H1 (cell line): ENCODE results near the gene RCC1. TPM values are rescaled to one million over a fixed set of nuclear protein-coding genes. Genes with fewer than 3 reads are reported as not detected.

ENCODE experiments used
- CTCF ChIA-PET: fragments of 300-600 bp; sonication (Branson Sonifier 250); formaldehyde crosslinking; loops from one replicate; lab custom pipeline; 2021; ENCODE audit not compliant: partially characterized antibody; lab: Charles Lee
- POLR2A ChIA-PET: fragments of 300-600 bp; sonication (Branson Sonifier 250); formaldehyde crosslinking; loops from one replicate; lab custom pipeline; 2021; ENCODE audit warnings: inconsistent platforms; ENCODE audit not compliant: partially characterized antibody; lab: Charles Lee
- DNase-seq, 2 experiments: peaks; one replicate each; pipeline versions ENCODE4 v3.0.0 to v3.0.0-alpha.2; 2010 to 2022; ENCODE audit warnings: low spot score in 2 of 2, low read depth in 1 of 2, mixed read lengths in 1 of 2
- FAIRE-seq: peaks from 2 replicates; lab custom pipeline; 2011; peaks lifted over from hg19 to GRCh38; lab: Jason Lieb, UNC
- H2AFZ ChIP-seq: 2 replicates; pipeline ENCODE4 v1.8.1; 2012; ENCODE audit warnings: low read length, inconsistent platforms
- H2AK5ac ChIP-seq: 2 replicates; pipeline ENCODE4 v1.6.1; 2013; ENCODE audit warnings: low read depth, low read length
- H2BK120ac ChIP-seq: replicated peaks from 2 replicates; pipeline ENCODE3; 2013; ENCODE audit warnings: low read depth, low read length, inconsistent platforms
- H2BK12ac ChIP-seq: 2 replicates; pipeline ENCODE4 v1.6.1; 2013; ENCODE audit warnings: low read depth, low read length
- H2BK15ac ChIP-seq: 2 replicates; pipeline ENCODE4 v1.6.1; 2013; ENCODE audit warnings: low read length
- H2BK20ac ChIP-seq: 2 replicates; pipeline ENCODE4 v1.6.1; 2013; ENCODE audit warnings: low read length
- H2BK5ac ChIP-seq: 2 replicates; pipeline ENCODE4 v1.6.1; 2013; ENCODE audit warnings: low read depth, low read length
- H3K14ac ChIP-seq: 2 replicates; pipeline ENCODE4 v1.6.1; 2013; ENCODE audit warnings: inconsistent platforms; ENCODE audit not compliant: insufficient read length
- H3K18ac ChIP-seq: 2 replicates; pipeline ENCODE4 v1.6.1; 2013; ENCODE audit warnings: low read length; ENCODE audit errors: extremely low read depth
- H3K23ac ChIP-seq: 2 replicates; pipeline ENCODE4 v1.6.1; 2013; ENCODE audit warnings: inconsistent platforms; ENCODE audit not compliant: insufficient read length
- H3K23me2 ChIP-seq: 2 replicates; pipeline ENCODE4 v1.6.1; 2013; ENCODE audit warnings: low read depth, low read length
- H3K27ac ChIP-seq: 2 replicates; pipeline ENCODE4 v1.6.1; 2011; ENCODE audit warnings: low read depth, low read length, inconsistent platforms
- H3K27me3 ChIP-seq, 4 experiments: replicated peaks in 1 of 4; 1 replicate in 1 of 4; 2 replicates in 3 of 4; pipeline versions ENCODE4 v1.6.1 to v1.8.1; 2011 to 2013; ENCODE audit warnings: low read length in 3 of 4, mild to moderate bottlenecking in 3 of 4, inconsistent platforms in 2 of 4, mixed read lengths in 2 of 4, moderate library complexity in 1 of 4; ENCODE audit not compliant: control insufficient read depth in 3 of 4, insufficient read depth in 3 of 4; ENCODE audit errors: extremely low read depth in 1 of 4
- H3K36me3 ChIP-seq, 4 experiments: 2 replicates each; pipeline versions ENCODE4 v1.6.1 to v1.8.1; 2011 to 2013; ENCODE audit warnings: mild to moderate bottlenecking in 4 of 4, low read length in 3 of 4, moderate library complexity in 2 of 4, control low read depth in 1 of 4, inconsistent platforms in 1 of 4; ENCODE audit not compliant: insufficient read depth in 4 of 4, control insufficient read depth in 2 of 4
- H3K4ac ChIP-seq: replicated peaks from 2 replicates; pipeline ENCODE3; 2013; ENCODE audit warnings: low read length, low read depth, mixed read lengths, inconsistent platforms; ENCODE audit not compliant: insufficient read length
- H3K4me1 ChIP-seq, 4 experiments: replicated peaks in 1 of 4; 1 replicate in 1 of 4; 2 replicates in 3 of 4; pipeline versions ENCODE4 v1.6.1 to v1.8.1; 2011 to 2013; ENCODE audit warnings: low read length in 3 of 4, inconsistent platforms in 2 of 4, mixed read lengths in 1 of 4; ENCODE audit not compliant: insufficient read depth in 4 of 4, control insufficient read depth in 3 of 4
- H3K4me2 ChIP-seq, 2 experiments: 2 replicates each; pipeline versions ENCODE4 v1.6.1 to v1.8.1; 2011 to 2013; ENCODE audit warnings: low read depth in 2 of 2, low read length in 2 of 2, control low read depth in 1 of 2, inconsistent platforms in 1 of 2, mild to moderate bottlenecking in 1 of 2; ENCODE audit not compliant: insufficient read depth in 1 of 2
- H3K4me3 ChIP-seq, 4 experiments: fragments of 200-600, 300-600 bp in 1 of 4; sonication (generic), shearing (Covaris generic), sonication (Bioruptor Twin) in 1 of 4; 2 replicates each; pipeline versions ENCODE4 v1.5.1 to v1.8.1; 2011 to 2016; ENCODE audit warnings: low read length in 4 of 4, low read depth in 3 of 4, control low read depth in 2 of 4, inconsistent platforms in 2 of 4, mild to moderate bottlenecking in 2 of 4, mixed read lengths in 1 of 4, moderate library complexity in 1 of 4; ENCODE audit not compliant: insufficient read depth in 2 of 4; ENCODE audit errors: extremely low read depth in 1 of 4
- H3K56ac ChIP-seq: replicated peaks from 2 replicates; pipeline ENCODE3; 2013; ENCODE audit warnings: low read depth, mild to moderate bottlenecking, mixed read lengths, low read length, inconsistent platforms; ENCODE audit not compliant: insufficient read length
- H3K79me1 ChIP-seq: 2 replicates; pipeline ENCODE4 v1.6.1; 2013; ENCODE audit warnings: low read depth, low read length, control low read depth
- H3K79me2 ChIP-seq, 2 experiments: 2 replicates each; pipeline versions ENCODE4 v1.6.1 to v1.8.1; 2012 to 2013; ENCODE audit warnings: low read length in 2 of 2, mild to moderate bottlenecking in 2 of 2, inconsistent platforms in 1 of 2; ENCODE audit not compliant: insufficient read depth in 2 of 2, control insufficient read depth in 1 of 2
- H3K9ac ChIP-seq, 4 experiments: replicated peaks in 1 of 4; 1 replicate in 1 of 4; 2 replicates in 3 of 4; pipeline versions ENCODE4 v1.6.1 to v1.8.1; 2011 to 2013; ENCODE audit warnings: low read depth in 3 of 4, low read length in 3 of 4, control low read depth in 2 of 4, mild to moderate bottlenecking in 2 of 4, moderate library complexity in 2 of 4, inconsistent platforms in 1 of 4; ENCODE audit errors: extremely low read depth in 1 of 4
- H3K9me3 ChIP-seq, 2 experiments: 2 replicates each; pipeline versions ENCODE4 v1.6.1 to v1.8.1; 2012 to 2013; ENCODE audit warnings: mild to moderate bottlenecking in 2 of 2, moderate library complexity in 2 of 2, control low read depth in 1 of 2, inconsistent platforms in 1 of 2, low read depth in 1 of 2, low read length in 1 of 2, mixed read lengths in 1 of 2; ENCODE audit not compliant: insufficient read depth in 2 of 2
- H4K20me1 ChIP-seq, 2 experiments: replicated peaks in 1 of 2; 2 replicates each; pipeline versions ENCODE3 to v1.8.1; 2011 to 2013; ENCODE audit warnings: inconsistent platforms in 2 of 2, low read length in 2 of 2, mild to moderate bottlenecking in 1 of 2; ENCODE audit not compliant: insufficient read depth in 2 of 2, control insufficient read depth in 1 of 2
- H4K5ac ChIP-seq: 2 replicates; pipeline ENCODE4 v1.6.1; 2013; ENCODE audit warnings: low read length, low read depth, mixed read lengths, inconsistent platforms; ENCODE audit not compliant: insufficient read length
- H4K8ac ChIP-seq: 2 replicates; pipeline ENCODE4 v1.8.0; 2013; ENCODE audit warnings: mild to moderate bottlenecking, moderate library complexity, low read length, inconsistent platforms; ENCODE audit not compliant: insufficient read depth; ENCODE audit errors: extremely low read depth
- H4K91ac ChIP-seq: replicated peaks from 2 replicates; pipeline ENCODE3; 2013; ENCODE audit warnings: low read length, mixed read lengths, inconsistent platforms; ENCODE audit not compliant: insufficient read length
- BCL11A ChIP-seq, 2 experiments: IDR thresholded peaks; one replicate each; pipeline ENCODE4 v1.6.1; 2011; ENCODE audit warnings: low read depth in 2 of 2, low read length in 2 of 2, mild to moderate bottlenecking in 2 of 2
- CEBPB ChIP-seq: IDR thresholded peaks from 2 replicates; pipeline ENCODE4 v1.6.1; 2012; ENCODE audit warnings: low read depth, low read length
- EP300 ChIP-seq, 2 experiments: IDR thresholded peaks; 1 replicate in 1 of 2; 2 replicates in 1 of 2; pipeline ENCODE4 v1.6.1; 2011 to 2012; ENCODE audit warnings: low read depth in 2 of 2, low read length in 2 of 2, mild to moderate bottlenecking in 2 of 2, borderline replicate concordance in 1 of 2, inconsistent platforms in 1 of 2, moderate library complexity in 1 of 2
- POLR2AphosphoS5 ChIP-seq: IDR thresholded peaks from 2 replicates; pipeline ENCODE4 v1.6.1; 2011; ENCODE audit warnings: low read depth, low read length
- RAD21 ChIP-seq, 2 experiments: IDR thresholded peaks in 1 of 2; conservative IDR thresholded peaks in 1 of 2; 2 replicates each; pipeline ENCODE4 v1.6.1; 2011; ENCODE audit warnings: low read depth in 2 of 2, low read length in 2 of 2, improper control_type of control experiment in 1 of 2, inconsistent platforms in 1 of 2, mild to moderate bottlenecking in 1 of 2, moderate library complexity in 1 of 2
- RBBP5 ChIP-seq: IDR thresholded peaks from 2 replicates; pipeline ENCODE4 v1.7.1; 2012; ENCODE audit warnings: low read depth, mild to moderate bottlenecking, inconsistent platforms, low read length, moderate library complexity, borderline replicate concordance
- RFX5 ChIP-seq: IDR thresholded peaks from 2 replicates; pipeline ENCODE4 v1.6.1; 2011; ENCODE audit warnings: low read depth, low read length, improper control_type of control experiment, borderline replicate concordance
- RNF2 ChIP-seq: fragments of 200-900, 300-1000 bp; sonication (generic); IDR thresholded peaks from 2 replicates; pipeline ENCODE4 v1.7.1; 2016; ENCODE audit warnings: borderline replicate concordance, low read depth, mild to moderate bottlenecking, antibody characterized with exemption, low read length; ENCODE audit not compliant: poor library complexity, severe bottlenecking; ENCODE audit errors: missing control alignments
- WGBS, 2 experiments: shearing (Covaris generic) in 1 of 2; methylation state at CpG; one replicate each; pipeline versions ENCODE4 v1.1.6 to v1.1.7; 2013 to 2015; ENCODE audit warnings: low lambda C conversion rate in 2 of 2, mixed read lengths in 2 of 2, inconsistent platforms in 1 of 2, low coverage in 1 of 2, missing lambda C conversion rate in 1 of 2; ENCODE audit not compliant: insufficient replicate concordance in 2 of 2, insufficient coverage in 1 of 2, insufficient read length in 1 of 2; ENCODE audit errors: extremely low coverage in 1 of 2, missing lambda C conversion rate in 1 of 2; 5-methylcytosine and 5-hydroxymethylcytosine counted together
- polyA plus RNA-seq, 7 experiments: library from polyadenylated mRNA; depleted of rRNA in 3 of 7; stranded (reverse) in 5 of 7; unstranded in 2 of 7; fragments of >200 nt in 5 of 7; fragments of 200-250 nt in 2 of 7; gene quantifications; 1 replicate in 5 of 7; 2 replicates in 1 of 7; 4 replicates in 1 of 7; pipeline versions ENCODE4 v1.2.1 to v1.2.3, GENCODE V29; 2011 to 2013; ENCODE audit warnings: missing spikeins in 2 of 7, mixed read lengths in 2 of 7
- total RNA-seq: library from RNA; stranded (reverse); fragmentation: NEBNext Ultra II Directional; extraction: Animal tissue kit (Norgen Biotek cat#: 25700); gene quantifications from 2 replicates; pipeline ENCODE4 v1.2.1, GENCODE V29; 2021
- TF ChIP-seq, protein P1 (sequence below): IDR thresholded peaks from 2 replicates; pipeline ENCODE4 v1.6.1; 2012; ENCODE audit warnings: inconsistent platforms
- TF ChIP-seq, protein P2 (sequence below): IDR thresholded peaks from 2 replicates; pipeline ENCODE4 v1.6.1; 2012; ENCODE audit warnings: low read length, inconsistent platforms

The RCC1 gene
- total and polyA plus RNA-seq, 2 of the 8 experiments (the other 6 are each of a cell fraction or from before 2014, with no cell fraction given), result 48.5 to 98.4 TPM

DNA sequence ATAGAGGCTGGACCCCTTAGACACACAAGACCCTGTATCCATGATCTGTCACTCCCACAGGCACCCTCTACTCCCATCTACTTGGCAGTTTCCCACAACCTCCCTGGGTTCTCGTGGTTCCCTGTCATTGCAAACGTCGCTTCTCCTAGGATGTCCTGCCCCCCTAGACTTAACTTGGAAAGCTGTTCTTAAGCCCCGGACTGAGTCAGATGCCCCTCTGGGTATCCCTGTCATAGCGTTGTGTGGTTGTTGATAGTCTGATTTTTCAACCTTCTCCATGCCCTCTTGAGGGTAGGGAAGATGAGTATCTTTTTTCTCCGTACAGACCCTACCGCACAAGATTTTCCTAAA is 11.8 kb downstream of the RCC1 start:
- no peak overlapping the region for H2BK5ac ChIP-seq
- H3K56ac ChIP-seq, result no peak overlapping the region
- H3K4me3 ChIP-seq, result peak overlapping the region in 1 of 4 experiments; percentile 83; a peak in 5 of 8 replicates
- H3K18ac ChIP-seq, result no peak overlapping the region
- POLR2A ChIA-PET, result interaction anchor here (1.5 to 31.3 kb wide), 11 partner anchors 9 to 269 kb away, joined by 5 to 660 read pairs (median 11); partner anchors contain the start of genes RAB42, RCC1, RNU11 and TRNAU1AP
- no peak overlapping the region for H4K91ac ChIP-seq
- peak overlapping the region; percentile 24; the same call in 1 of the 2 replicates for H3K27ac ChIP-seq
- DNase-seq, result peak in 1 of 2 experiments; percentile 66
- H4K5ac ChIP-seq, result no peak overlapping the region
- H3K9me3 ChIP-seq, result no peaks in the 10 kb centered on the region
- CTCF ChIA-PET, result interaction anchor here (0.7 to 8.0 kb wide), 15 partner anchors 8 to 580 kb away, joined by 3 to 59 read pairs (median 4); partner anchors contain the start of gene TRNAU1AP
- H3K4ac ChIP-seq, result no peak overlapping the region
- peak overlapping the region; percentile 62 to 97; a peak in 3 of 4 replicates for H3K4me2 ChIP-seq
- peaks cover 3 to 7% of the 10 kb centered on the region in 2 experiments for H4K20me1 ChIP-seq
- H2BK120ac ChIP-seq, result no peak overlapping the region
- FAIRE-seq, result no peak
- H3K23ac ChIP-seq, result no peak overlapping the region
- H3K27me3 ChIP-seq, result no peaks in the 10 kb centered on the region
- 0 out of 2 replicates have a peak overlapping the region, but pooled peaks have one; percentile 0 for H2AK5ac ChIP-seq
- 32% methylated on average over 7 of the region's 7 CpGs; no CpG with 5 or more reads in 1 of the 2 experiments for WGBS, 2 experiments
- peaks cover 6% of the 10 kb centered on the region for H3K23me2 ChIP-seq
- H3K36me3 ChIP-seq, result peaks cover 0 to 11% (median 0%) of the 10 kb centered on the region in 4 experiments; a peak in 2 of 8 replicates
- H2BK15ac ChIP-seq, result no peak overlapping the region
- H3K79me1 ChIP-seq, result peaks cover 10% of the 10 kb centered on the region
- peaks cover 7 to 16% (median 11%) of the 10 kb centered on the region in 4 experiments for H3K4me1 ChIP-seq
- no peak overlapping the region for H2AFZ ChIP-seq
- H3K79me2 ChIP-seq, result peaks cover 14 to 38% of the 10 kb centered on the region in 2 experiments; a peak in 3 of 4 replicates
- H3K9ac ChIP-seq, result no peak overlapping the region
- no peak overlapping the region for H3K14ac ChIP-seq
- no peak overlapping the region for H4K8ac ChIP-seq
- H2BK12ac ChIP-seq, result no peak overlapping the region
- H2BK20ac ChIP-seq, result no peak overlapping the region
- TF ChIP-seq, protein P1, sequence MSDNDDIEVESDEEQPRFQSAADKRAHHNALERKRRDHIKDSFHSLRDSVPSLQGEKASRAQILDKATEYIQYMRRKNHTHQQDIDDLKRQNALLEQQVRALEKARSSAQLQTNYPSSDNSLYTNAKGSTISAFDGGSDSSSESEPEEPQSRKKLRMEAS, result no peak
- TF ChIP-seq RFX5 (no peak), POLR2AphosphoS5 (no peak), EP300 (IDR thresholded peaks at IDR 0.05; ENCODE audit: borderline replicate concordance in 1 of 2, low read depth in 2 of 2, low read length in 2 of 2) (no peak), RNF2 (no peak), RBBP5 (no peak), CEBPB (no peak), RAD21 (IDR thresholded peaks at IDR 0.05 in 1 of 2, conservative IDR thresholded peaks at IDR 0.05 in 1 of 2; ENCODE audit: low read depth in 2 of 2, low read length in 2 of 2) (no peak), BCL11A (IDR thresholded peaks at IDR 0.05; ENCODE audit: low read depth in 2 of 2, low read length in 2 of 2) (no peak)
- TF ChIP-seq, protein P2, sequence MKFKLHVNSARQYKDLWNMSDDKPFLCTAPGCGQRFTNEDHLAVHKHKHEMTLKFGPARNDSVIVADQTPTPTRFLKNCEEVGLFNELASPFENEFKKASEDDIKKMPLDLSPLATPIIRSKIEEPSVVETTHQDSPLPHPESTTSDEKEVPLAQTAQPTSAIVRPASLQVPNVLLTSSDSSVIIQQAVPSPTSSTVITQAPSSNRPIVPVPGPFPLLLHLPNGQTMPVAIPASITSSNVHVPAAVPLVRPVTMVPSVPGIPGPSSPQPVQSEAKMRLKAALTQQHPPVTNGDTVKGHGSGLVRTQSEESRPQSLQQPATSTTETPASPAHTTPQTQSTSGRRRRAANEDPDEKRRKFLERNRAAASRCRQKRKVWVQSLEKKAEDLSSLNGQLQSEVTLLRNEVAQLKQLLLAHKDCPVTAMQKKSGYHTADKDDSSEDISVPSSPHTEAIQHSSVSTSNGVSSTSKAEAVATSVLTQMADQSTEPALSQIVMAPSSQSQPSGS, result no peak
